Measurements from ENCODE around the gene ERBB2. TPM values are rescaled to one million over a fixed set of nuclear protein-coding genes. Genes with fewer than 3 reads are reported as not detected.

The ERBB2 gene
- total and polyA plus RNA-seq, 2 experiments from 2014 or later, result 46.2 to 196 TPM

DNA sequence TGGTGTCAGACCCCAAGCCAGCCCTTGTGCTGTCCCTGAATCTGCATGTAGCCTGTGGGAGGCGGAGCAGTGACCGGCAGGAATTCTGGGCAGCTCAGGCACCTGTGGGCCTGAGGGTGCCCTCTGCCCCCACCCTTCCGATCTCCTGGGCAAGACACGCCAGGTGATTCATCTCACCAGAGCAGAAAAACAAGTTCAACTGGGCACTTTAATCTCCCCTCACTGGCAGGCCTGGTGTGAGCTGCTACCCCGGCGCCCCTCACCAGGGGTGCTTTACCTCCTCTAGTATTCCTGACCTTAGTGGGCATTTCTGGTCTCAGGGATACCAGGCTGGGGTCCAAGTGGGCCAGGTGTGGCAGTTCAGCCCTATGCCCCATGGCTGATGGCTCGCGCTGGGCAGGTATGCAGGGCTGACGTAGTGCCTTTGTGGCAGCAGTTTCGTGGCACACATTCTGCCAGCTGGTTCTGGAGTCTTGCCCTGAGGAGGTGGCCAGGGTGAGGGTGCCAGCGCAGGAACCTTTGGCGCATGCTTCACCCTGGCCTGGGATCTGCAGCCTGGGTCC is 6.0 kb downstream of the ERBB2 start:
- Mint-ChIP-seq H3K9me3 (no peaks in the 10 kb centered on the region), H3K4me3 (no peak overlapping the region), H3K27me3 (ENCODE audit: insufficient read depth, low read depth, poor library complexity) (peaks cover 2% of the 10 kb centered on the region), H3K4me1 (peaks cover 50% of the 10 kb centered on the region), H3K36me3 (ENCODE audit: low read depth) (peaks cover 59% of the 10 kb centered on the region), H3K27ac (peak overlapping the region; percentile 89; the same call in 1 of the 2 replicates)
- Histone ChIP-seq H3K4me1 (ENCODE audit: insufficient read depth) (peaks cover 47% of the 10 kb centered on the region), H3K79me2 (replicated peaks; ENCODE audit: insufficient read depth) (peaks cover 66% of the 10 kb centered on the region), H3K27ac (ENCODE audit: low read depth) (peak overlapping the region; percentile 63), H3K9me2 (ENCODE audit: insufficient read depth) (no peaks in the 10 kb centered on the region), H3K4me2 (peak overlapping the region; percentile 62; the same call in 1 of the 2 replicates), H4K20me1 (replicated peaks; ENCODE audit: insufficient read depth) (peaks cover 32% of the 10 kb centered on the region), H3F3A (replicated peaks; ENCODE audit: low read depth) (0 out of 2 replicates have a peak, but pooled peaks cover 2% of the 10 kb centered on the region), H3K4me3 (no peak overlapping the region), H3K36me3 (ENCODE audit: insufficient read depth) (peaks cover 20% of the 10 kb centered on the region), H2AFZ (no peak overlapping the region), H3K27me3 (ENCODE audit: insufficient read depth) (no peaks in the 10 kb centered on the region)
- TF ChIP-seq STAT1 (IDR thresholded peaks at IDR 0.05; ENCODE audit: unreplicated experiment), result no peak
- no peak for TF ChIP-seq ZNF331 (CRISPR knock-in tag; IDR thresholded peaks at IDR 0.05; ENCODE audit: low read depth)
- TF ChIP-seq, protein P1, sequence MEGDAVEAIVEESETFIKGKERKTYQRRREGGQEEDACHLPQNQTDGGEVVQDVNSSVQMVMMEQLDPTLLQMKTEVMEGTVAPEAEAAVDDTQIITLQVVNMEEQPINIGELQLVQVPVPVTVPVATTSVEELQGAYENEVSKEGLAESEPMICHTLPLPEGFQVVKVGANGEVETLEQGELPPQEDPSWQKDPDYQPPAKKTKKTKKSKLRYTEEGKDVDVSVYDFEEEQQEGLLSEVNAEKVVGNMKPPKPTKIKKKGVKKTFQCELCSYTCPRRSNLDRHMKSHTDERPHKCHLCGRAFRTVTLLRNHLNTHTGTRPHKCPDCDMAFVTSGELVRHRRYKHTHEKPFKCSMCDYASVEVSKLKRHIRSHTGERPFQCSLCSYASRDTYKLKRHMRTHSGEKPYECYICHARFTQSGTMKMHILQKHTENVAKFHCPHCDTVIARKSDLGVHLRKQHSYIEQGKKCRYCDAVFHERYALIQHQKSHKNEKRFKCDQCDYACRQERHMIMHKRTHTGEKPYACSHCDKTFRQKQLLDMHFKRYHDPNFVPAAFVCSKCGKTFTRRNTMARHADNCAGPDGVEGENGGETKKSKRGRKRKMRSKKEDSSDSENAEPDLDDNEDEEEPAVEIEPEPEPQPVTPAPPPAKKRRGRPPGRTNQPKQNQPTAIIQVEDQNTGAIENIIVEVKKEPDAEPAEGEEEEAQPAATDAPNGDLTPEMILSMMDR (conservative IDR thresholded peaks at IDR 0.05; ENCODE audit: low read depth in 2 of 2), result no peak
- no peak for TF ChIP-seq POLR2AphosphoS5 (IDR thresholded peaks at IDR 0.05; ENCODE audit: low read depth)
- TF ChIP-seq EZH2 (IDR thresholded peaks at IDR 0.05; ENCODE audit: low read depth, unreplicated experiment), result no peak
- TF ChIP-seq, protein P2, sequence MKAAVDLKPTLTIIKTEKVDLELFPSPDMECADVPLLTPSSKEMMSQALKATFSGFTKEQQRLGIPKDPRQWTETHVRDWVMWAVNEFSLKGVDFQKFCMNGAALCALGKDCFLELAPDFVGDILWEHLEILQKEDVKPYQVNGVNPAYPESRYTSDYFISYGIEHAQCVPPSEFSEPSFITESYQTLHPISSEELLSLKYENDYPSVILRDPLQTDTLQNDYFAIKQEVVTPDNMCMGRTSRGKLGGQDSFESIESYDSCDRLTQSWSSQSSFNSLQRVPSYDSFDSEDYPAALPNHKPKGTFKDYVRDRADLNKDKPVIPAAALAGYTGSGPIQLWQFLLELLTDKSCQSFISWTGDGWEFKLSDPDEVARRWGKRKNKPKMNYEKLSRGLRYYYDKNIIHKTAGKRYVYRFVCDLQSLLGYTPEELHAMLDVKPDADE (IDR thresholded peaks at IDR 0.05), result no peak
- no peak for TF ChIP-seq REST (IDR thresholded peaks at IDR 0.05; ENCODE audit: unreplicated experiment)
- ATAC-seq (peak; percentile 11), DNase-seq (ENCODE audit: low spot score) (no peak)

DNA sequence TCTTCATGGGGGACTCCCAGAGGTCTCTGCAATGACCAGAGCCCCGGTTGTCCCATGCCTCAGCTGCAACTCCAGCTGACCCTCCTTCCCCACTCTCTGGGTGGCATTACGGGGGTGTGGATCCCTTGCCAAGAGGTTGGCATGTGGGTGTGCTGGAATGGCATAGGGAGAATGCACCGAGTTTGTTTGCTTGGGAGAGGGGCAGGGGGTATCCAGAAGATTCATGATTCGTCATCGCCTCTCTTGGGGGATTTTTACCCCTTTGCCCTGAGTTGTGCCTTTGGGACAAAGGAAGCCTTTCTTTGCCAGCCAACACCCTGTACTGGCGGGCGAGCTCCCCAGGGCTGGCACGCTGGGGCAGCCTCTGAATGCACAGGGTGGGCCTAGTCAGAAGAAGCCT is 6.5 kb downstream of the ERBB2 start:
- Histone ChIP-seq H3F3A (replicated peaks; ENCODE audit: low read depth) (0 out of 2 replicates have a peak, but pooled peaks cover 2% of the 10 kb centered on the region), H3K27me3 (ENCODE audit: insufficient read depth) (no peaks in the 10 kb centered on the region), H3K79me2 (replicated peaks; ENCODE audit: insufficient read depth) (peaks cover 61% of the 10 kb centered on the region), H3K36me3 (ENCODE audit: insufficient read depth) (peaks cover 25% of the 10 kb centered on the region), H3K4me2 (no peak overlapping the region), H4K20me1 (replicated peaks; ENCODE audit: insufficient read depth) (peaks cover 32% of the 10 kb centered on the region), H2AFZ (no peak overlapping the region), H3K4me3 (no peak overlapping the region), H3K4me1 (ENCODE audit: insufficient read depth) (peaks cover 44% of the 10 kb centered on the region), H3K9me2 (ENCODE audit: insufficient read depth) (no peaks in the 10 kb centered on the region), H3K27ac (ENCODE audit: low read depth) (no peak overlapping the region)
- no peak for ATAC-seq
- peaks cover 64% of the 10 kb centered on the region for H3K36me3 Mint-ChIP-seq (ENCODE audit: low read depth)
- no peak overlapping the region for H3K27ac Mint-ChIP-seq
- peaks cover 47% of the 10 kb centered on the region for H3K4me1 Mint-ChIP-seq
- no peak for DNase-seq (ENCODE audit: low spot score)
- H3K27me3 Mint-ChIP-seq (ENCODE audit: insufficient read depth, low read depth, poor library complexity), result peaks cover 2% of the 10 kb centered on the region
- no peaks in the 10 kb centered on the region for H3K9me3 Mint-ChIP-seq
- no peak overlapping the region for H3K4me3 Mint-ChIP-seq
- TF ChIP-seq, protein P1 (conservative IDR thresholded peaks at IDR 0.05; ENCODE audit: low read depth in 2 of 2), result no peak
- TF ChIP-seq EZH2 (IDR thresholded peaks at IDR 0.05; ENCODE audit: low read depth, unreplicated experiment) (no peak), REST (IDR thresholded peaks at IDR 0.05; ENCODE audit: unreplicated experiment) (no peak), STAT1 (IDR thresholded peaks at IDR 0.05; ENCODE audit: unreplicated experiment) (no peak), EZH2phosphoT487 (IDR thresholded peaks at IDR 0.05; ENCODE audit: unreplicated experiment) (no peak)
- TF ChIP-seq, protein P2 (IDR thresholded peaks at IDR 0.05), result no peak

Data from GM23338 (cell line).